Lower lobe of right lung (tissue), 2 donors: ENCODE results near the gene ACR. TPM values are rescaled to one million over a fixed set of nuclear protein-coding genes. Genes with fewer than 3 reads are reported as not detected.

Experiments used
- ATAC-seq, 2 donors: fragments of 200-7000 bp; cut with Tn5 transposase; one replicate each; pipeline ENCODE4 v1.9.1; 2020 to 2022; ENCODE audit warnings: mild to moderate bottlenecking in 2 of 2, moderate library complexity in 2 of 2
- DNase-seq: peaks from one replicate; pipeline ENCODE4 v3.0.0-alpha.2; 2020
- H3K27ac ChIP-seq: fragments of 200-600 bp; one replicate; pipeline ENCODE4 v1.8.0; 2022
- H3K27me3 ChIP-seq: fragments of 200-600 bp; one replicate; pipeline ENCODE4 v1.8.0; 2022; ENCODE audit warnings: low read depth
- H3K36me3 ChIP-seq: fragments of 200-600 bp; one replicate; pipeline ENCODE4 v1.8.0; 2022; ENCODE audit warnings: mild to moderate bottlenecking
- H3K4me1 ChIP-seq: fragments of 200-600 bp; one replicate; pipeline ENCODE4 v1.8.0; 2022
- H3K4me3 ChIP-seq: fragments of 200-600 bp; one replicate; pipeline ENCODE4 v1.8.0; 2022; ENCODE audit warnings: mild to moderate bottlenecking
- H3K9me3 ChIP-seq: fragments of 200-600 bp; one replicate; pipeline ENCODE4 v1.8.0; 2022
- intact Hi-C: fragments of 100-400 bp; cut with DNase I; formaldehyde crosslinking; loops from one replicate; pipeline ENCODE4 v1.11.0; 2022
- total RNA-seq: library from RNA; stranded (reverse); fragmentation: NEBNext Ultra II Directional; extraction: Animal tissue kit (Norgen Biotek cat#: 25700); gene quantifications from one replicate; pipeline ENCODE4 v1.2.1, GENCODE V29; 2021
- TF ChIP-seq, protein P1 (sequence below): fragments of 200-600 bp; IDR thresholded peaks from one replicate; pipeline ENCODE4 v1.8.0; 2022; ENCODE audit warnings: antibody characterized with exemption, mild to moderate bottlenecking
- donor health status: DM: no; HTN: yes; CAD: no; lungs with severe emphysema.

The ACR gene
- total RNA-seq, 1 donor from 2014 or later = 0.62 TPM

DNA sequence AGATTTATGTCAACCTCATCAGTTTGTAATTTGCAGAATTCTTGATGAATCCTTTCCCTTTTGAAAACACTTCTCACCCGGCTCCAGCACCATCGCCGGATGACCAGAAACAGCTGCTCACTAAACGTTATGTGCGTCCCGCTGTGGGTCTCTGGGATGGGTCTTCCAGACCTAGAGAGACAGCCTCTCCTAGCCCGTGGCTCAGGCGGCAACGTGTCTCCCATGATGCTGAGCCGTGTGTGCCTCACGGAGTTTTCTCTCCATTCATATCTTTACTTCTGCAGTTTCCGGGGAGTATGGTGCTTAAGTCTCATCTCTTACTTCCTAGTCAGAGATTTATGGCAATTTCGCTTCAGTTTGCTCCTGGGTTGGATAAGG lies 25.0 kb upstream of the ACR start:
- H3K4me3 ChIP-seq = no peak overlapping the region
- H3K36me3 ChIP-seq = peaks cover 7% of the 10 kb centered on the region
- TF ChIP-seq, protein P1, sequence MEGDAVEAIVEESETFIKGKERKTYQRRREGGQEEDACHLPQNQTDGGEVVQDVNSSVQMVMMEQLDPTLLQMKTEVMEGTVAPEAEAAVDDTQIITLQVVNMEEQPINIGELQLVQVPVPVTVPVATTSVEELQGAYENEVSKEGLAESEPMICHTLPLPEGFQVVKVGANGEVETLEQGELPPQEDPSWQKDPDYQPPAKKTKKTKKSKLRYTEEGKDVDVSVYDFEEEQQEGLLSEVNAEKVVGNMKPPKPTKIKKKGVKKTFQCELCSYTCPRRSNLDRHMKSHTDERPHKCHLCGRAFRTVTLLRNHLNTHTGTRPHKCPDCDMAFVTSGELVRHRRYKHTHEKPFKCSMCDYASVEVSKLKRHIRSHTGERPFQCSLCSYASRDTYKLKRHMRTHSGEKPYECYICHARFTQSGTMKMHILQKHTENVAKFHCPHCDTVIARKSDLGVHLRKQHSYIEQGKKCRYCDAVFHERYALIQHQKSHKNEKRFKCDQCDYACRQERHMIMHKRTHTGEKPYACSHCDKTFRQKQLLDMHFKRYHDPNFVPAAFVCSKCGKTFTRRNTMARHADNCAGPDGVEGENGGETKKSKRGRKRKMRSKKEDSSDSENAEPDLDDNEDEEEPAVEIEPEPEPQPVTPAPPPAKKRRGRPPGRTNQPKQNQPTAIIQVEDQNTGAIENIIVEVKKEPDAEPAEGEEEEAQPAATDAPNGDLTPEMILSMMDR = no peak
- H3K4me1 ChIP-seq = peaks cover 34% of the 10 kb centered on the region
- DNase-seq (peak; percentile 14), ATAC-seq (no peak)
- peak overlapping the region; percentile 49 for H3K27ac ChIP-seq
- H3K27me3 ChIP-seq = no peaks in the 10 kb centered on the region
- intact Hi-C loops = no loop called here
- H3K9me3 ChIP-seq = no peaks in the 10 kb centered on the region

DNA sequence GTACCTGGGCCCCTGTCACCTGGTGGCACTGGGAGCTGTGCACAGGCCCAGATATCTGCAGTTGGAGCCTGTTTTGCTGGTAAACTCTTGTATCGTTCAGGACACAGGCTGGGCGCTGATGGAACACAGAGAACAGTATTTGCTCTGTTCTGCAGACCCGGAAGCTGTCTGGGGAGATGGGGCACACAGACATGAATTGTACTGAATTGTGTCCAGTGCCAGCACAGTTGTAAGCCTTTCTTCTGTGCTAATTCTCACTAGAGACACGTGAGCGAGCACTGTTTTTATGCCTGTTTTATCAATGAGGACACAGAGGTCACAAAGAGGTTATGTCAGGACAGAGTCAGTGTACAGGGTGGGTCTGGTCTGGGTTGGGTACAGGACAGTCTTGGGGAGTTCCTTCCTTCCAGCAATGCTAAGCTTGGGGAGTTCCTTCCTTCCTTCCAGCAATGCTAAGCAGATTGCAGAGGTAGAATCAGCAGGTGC lies 24.4 kb upstream of the ACR start:
- TF ChIP-seq, protein P1 = no peak
- DNase-seq (peak; percentile 7), ATAC-seq (peak; percentile 5 to 28)
- H3K9me3 ChIP-seq = no peaks in the 10 kb centered on the region
- no peaks in the 10 kb centered on the region for H3K27me3 ChIP-seq
- H3K4me1 ChIP-seq = peaks cover 34% of the 10 kb centered on the region
- peaks cover 12% of the 10 kb centered on the region for H3K36me3 ChIP-seq
- H3K4me3 ChIP-seq = no peak overlapping the region
- intact Hi-C loops = no loop called here
- peak overlapping the region; percentile 67 for H3K27ac ChIP-seq

DNA sequence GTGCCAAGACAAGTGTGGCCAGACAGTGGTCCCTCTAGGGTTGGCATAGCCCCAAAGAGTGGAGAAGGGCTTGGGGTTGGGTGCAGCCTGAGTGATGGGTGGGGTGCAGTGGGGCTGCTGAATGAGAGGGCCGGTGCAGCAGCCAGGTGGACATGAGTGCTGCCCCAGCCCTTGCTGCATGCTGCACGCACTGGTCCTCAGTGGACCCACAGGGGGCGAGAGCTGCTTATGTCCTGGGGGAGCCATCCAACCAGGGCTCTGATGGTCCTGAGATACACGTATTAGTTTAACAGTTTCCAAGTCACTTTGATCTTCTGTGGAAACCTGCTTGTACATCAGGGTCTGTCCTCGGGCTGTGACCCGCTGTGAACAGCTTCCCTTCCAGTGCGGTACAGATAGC lies 23.9 kb upstream of the ACR start:
- Histone ChIP-seq H3K4me1 (peaks cover 34% of the 10 kb centered on the region), H3K27me3 (no peaks in the 10 kb centered on the region), H3K36me3 (peaks cover 12% of the 10 kb centered on the region), H3K9me3 (no peaks in the 10 kb centered on the region), H3K27ac (peak overlapping the region; percentile 67), H3K4me3 (no peak overlapping the region)
- DNase-seq (peak; percentile 33), ATAC-seq (peak in 1 of 2 donors; percentile 1)
- intact Hi-C loops = no loop called here
- TF ChIP-seq, protein P1 = no peak

DNA sequence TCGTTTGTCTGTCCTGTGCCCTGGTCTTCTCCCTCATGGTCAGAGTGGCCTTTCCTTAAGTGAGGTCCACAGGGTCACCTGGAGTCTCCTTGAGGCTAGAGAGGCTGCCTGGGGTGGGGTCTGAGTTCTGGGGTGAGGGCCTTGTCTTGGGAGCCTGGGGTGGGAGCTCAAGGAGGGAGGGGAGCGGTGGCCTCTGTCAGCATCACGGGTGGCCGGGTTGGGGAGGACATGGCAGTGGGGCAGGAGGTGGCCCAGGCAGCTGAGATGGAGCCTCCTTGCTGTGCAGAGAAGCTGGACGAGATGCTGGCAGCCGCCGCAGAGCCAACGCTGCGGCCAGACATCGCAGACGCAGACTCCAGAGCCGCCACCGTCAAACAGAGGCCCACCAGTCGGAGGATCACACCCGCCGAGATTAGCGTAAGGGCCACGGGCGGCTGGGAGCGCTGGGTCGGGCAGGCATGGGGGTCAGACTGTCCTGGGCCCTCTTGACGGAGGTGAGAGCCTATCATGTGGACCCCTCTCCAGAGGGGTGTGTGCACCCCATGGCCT lies 23.3 kb upstream of the ACR start:
- peak overlapping the region; percentile 67 for H3K27ac ChIP-seq
- peaks cover 34% of the 10 kb centered on the region for H3K4me1 ChIP-seq
- peaks cover 15% of the 10 kb centered on the region for H3K36me3 ChIP-seq
- DNase-seq (no peak), ATAC-seq (no peak)
- intact Hi-C loops = no loop called here
- TF ChIP-seq, protein P1 = no peak
- H3K4me3 ChIP-seq = no peak overlapping the region
- no peaks in the 10 kb centered on the region for H3K9me3 ChIP-seq
- H3K27me3 ChIP-seq = peaks cover under 1% of the 10 kb centered on the region

DNA sequence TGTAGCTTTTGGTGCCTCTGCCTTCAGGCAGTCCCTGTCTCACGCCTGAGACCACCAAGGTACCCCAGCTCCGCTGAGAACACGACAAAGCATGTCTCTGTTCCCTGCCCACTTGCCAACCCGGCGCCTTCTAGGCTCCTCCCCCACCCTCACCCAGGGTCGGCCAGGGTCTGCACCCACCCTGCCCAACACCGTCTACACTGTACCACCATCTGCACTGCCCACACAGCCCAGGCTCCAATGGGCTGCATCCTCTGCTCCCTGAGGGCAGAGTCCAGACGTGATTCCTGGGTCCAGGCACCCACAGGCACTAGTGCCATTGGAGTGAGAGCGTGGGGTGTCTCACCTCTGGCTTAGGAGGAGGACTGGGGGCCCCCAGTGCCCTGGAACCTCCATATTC lies 22.8 kb upstream of the ACR start:
- Histone ChIP-seq H3K27me3 (peaks cover 5% of the 10 kb centered on the region), H3K4me3 (no peak overlapping the region), H3K36me3 (peaks cover 16% of the 10 kb centered on the region), H3K9me3 (no peaks in the 10 kb centered on the region), H3K4me1 (peaks cover 32% of the 10 kb centered on the region), H3K27ac (no peak overlapping the region)
- TF ChIP-seq, protein P1 = no peak
- ATAC-seq = no peak
- DNase-seq = no peak
- intact Hi-C loops = no loop called here
